HepG2 (cell line): Measurements from ENCODE around the gene BPHL. TPM values are rescaled to one million over a fixed set of nuclear protein-coding genes. Genes with fewer than 3 reads are reported as not detected.

Experiments used
- ATAC-seq: fragments of 200-7000 bp; cut with Tn5 transposase; 3 replicates; pipeline ENCODE4 v1.9.1; 2020; ENCODE audit warnings: mild to moderate bottlenecking, moderate library complexity
- BruUV-seq: library from RNA; stranded (reverse); fragments of 400-500 nt; replicated peaks from 2 replicates; lab custom pipeline; 2021; lab: Mats Ljungman, UMichigan
- CTCF ChIA-PET: fragments of 300-600 bp; formaldehyde crosslinking; extraction: SDS; loops from one replicate; lab custom pipeline; 2021; ENCODE audit warnings: low total read pairs, inconsistent platforms, low intra/inter-chr PET ratio; lab: Yijun Ruan, JAX
- POLR2A ChIA-PET: fragments of 350-600 bp; sonication (Branson Sonifier 250); formaldehyde crosslinking; loops from one replicate; lab custom pipeline; 2020; ENCODE audit warnings: antibody characterized with exemption, inconsistent platforms; lab: Yijun Ruan, JAX
- DNase-seq: peaks from one replicate; pipeline ENCODE4 v3.0.0-alpha.2; 2015; ENCODE audit warnings: low spot score
- FAIRE-seq: peaks from 3 replicates; lab custom pipeline; 2011; peaks lifted over from hg19 to GRCh38; lab: Jason Lieb, UNC
- H2AFZ ChIP-seq: one replicate; pipeline ENCODE4 v1.6.1; 2011; ENCODE audit warnings: low read length, inconsistent platforms
- H3K27ac ChIP-seq: fragments of 300-600 bp; 3 replicates; pipeline ENCODE4 v1.8.0; 2011; ENCODE audit warnings: mixed run types, mild to moderate bottlenecking, mixed read lengths, low read length, inconsistent platforms; ENCODE audit not compliant: insufficient read depth; ENCODE audit errors: extremely low read length
- H3K27me3 ChIP-seq, 2 experiments: fragments of 200-600 bp in 1 of 2; 2 replicates in 1 of 2; 3 replicates in 1 of 2; pipeline versions ENCODE4 v1.6.0 to v1.8.0; 2011; ENCODE audit warnings: low read length in 2 of 2, mild to moderate bottlenecking in 2 of 2, moderate library complexity in 2 of 2, inconsistent platforms in 1 of 2; ENCODE audit not compliant: insufficient read depth in 2 of 2, control insufficient read depth in 1 of 2
- H3K36me3 ChIP-seq, 2 experiments: fragments of 200-600 bp in 1 of 2; replicated peaks in 1 of 2; 2 replicates in 1 of 2; 3 replicates in 1 of 2; pipeline versions ENCODE4 v1.5.1 to v1.8.0; 2011; ENCODE audit warnings: low read length in 2 of 2, inconsistent platforms in 1 of 2; ENCODE audit not compliant: insufficient read depth in 2 of 2, control insufficient read depth in 1 of 2
- H3K4me1 ChIP-seq: 2 replicates; pipeline ENCODE4 v1.5.1; 2012; ENCODE audit warnings: low read length, inconsistent platforms; ENCODE audit not compliant: insufficient read depth
- H3K4me2 ChIP-seq: 2 replicates; pipeline ENCODE4 v1.6.0; 2011; ENCODE audit warnings: low read depth, low read length, inconsistent platforms
- H3K4me3 ChIP-seq, 3 experiments: fragments of 200-600 bp in 1 of 3; sonication (generic), shearing (Covaris generic) in 1 of 3; replicated peaks in 1 of 3; 2 replicates each; pipeline ENCODE4 v1.5.1; 2011 to 2016; ENCODE audit warnings: low read length in 3 of 3, inconsistent platforms in 2 of 3, low read depth in 2 of 3, mild to moderate bottlenecking in 2 of 3, control low read depth in 1 of 3, mixed read lengths in 1 of 3; ENCODE audit not compliant: insufficient read depth in 1 of 3
- H3K79me2 ChIP-seq: one replicate; pipeline ENCODE4 v1.6.1; 2011; ENCODE audit warnings: low read length, inconsistent platforms; ENCODE audit not compliant: insufficient read depth
- H3K9ac ChIP-seq: 2 replicates; pipeline ENCODE4 v1.6.0; 2011; ENCODE audit warnings: mild to moderate bottlenecking, low read depth, low read length, inconsistent platforms; ENCODE audit not compliant: insufficient read depth
- H3K9me3 ChIP-seq: 2 replicates; pipeline ENCODE4 v1.5.1; 2012; ENCODE audit warnings: mild to moderate bottlenecking, low read length
- H4K20me1 ChIP-seq: 2 replicates; pipeline ENCODE4 v1.6.0; 2011; ENCODE audit warnings: inconsistent platforms, mild to moderate bottlenecking, low read length, moderate library complexity; ENCODE audit not compliant: insufficient read depth
- ATF6 ChIP-seq: sonication (generic); formaldehyde crosslinking; conservative IDR thresholded peaks from 2 replicates; pipeline ENCODE4 v1.4.0; 2020; ENCODE audit warnings: missing genetic modification reagents
- CBX2 ChIP-seq, 2 experiments: fragments of 200-600 bp in 1 of 2; sonication (generic); formaldehyde crosslinking in 1 of 2; IDR thresholded peaks; 2 replicates each; pipeline versions ENCODE4 v1.7.0 to v1.8.1; 2018 to 2022; ENCODE audit warnings: low read depth in 2 of 2, low read length in 1 of 2, mild to moderate bottlenecking in 1 of 2, missing genetic modification reagents in 1 of 2
- DR1 ChIP-seq: sonication (generic); formaldehyde crosslinking; IDR thresholded peaks from 2 replicates; pipeline ENCODE4 v1.8.0; 2021; ENCODE audit warnings: mild to moderate bottlenecking, missing genetic modification reagents, inconsistent platforms
- GPN1 ChIP-seq: sonication (generic); formaldehyde crosslinking; IDR thresholded peaks from 2 replicates; pipeline ENCODE4 v1.5.1; 2020; ENCODE audit warnings: missing genetic modification reagents, borderline replicate concordance
- HIVEP1 ChIP-seq: sonication (generic); formaldehyde crosslinking; IDR thresholded peaks from 2 replicates; pipeline ENCODE4 v1.4.0; 2020; ENCODE audit warnings: mild to moderate bottlenecking, missing genetic modification reagents
- HNRNPK ChIP-seq: fragments of 200-400 bp; formaldehyde crosslinking; IDR thresholded peaks from 2 replicates; pipeline ENCODE4 v1.6.1; 2018; ENCODE audit warnings: low read length, low read depth, moderate library complexity, mild to moderate bottlenecking; ENCODE audit not compliant: poor library complexity, severe bottlenecking
- HOMEZ ChIP-seq: IDR thresholded peaks from 2 replicates; pipeline ENCODE4 v1.6.1; 2016; ENCODE audit warnings: low read depth
- HOXA7 ChIP-seq: sonication (generic); formaldehyde crosslinking; IDR thresholded peaks from 2 replicates; pipeline ENCODE4 v1.8.1; 2022; ENCODE audit warnings: mild to moderate bottlenecking, missing genetic modification reagents, moderate library complexity
- KDM1A ChIP-seq: IDR thresholded peaks from 2 replicates; pipeline ENCODE4 v1.6.1; 2016; ENCODE audit warnings: missing compliant biosample characterization
- PTBP1 ChIP-seq: fragments of 200-400 bp; formaldehyde crosslinking; IDR thresholded peaks from 2 replicates; pipeline ENCODE4 v1.6.1; 2018; ENCODE audit warnings: low read length, low read depth; ENCODE audit not compliant: poor library complexity, severe bottlenecking
- SRSF1 ChIP-seq: fragments of 200-400 bp; formaldehyde crosslinking; optimal IDR thresholded peaks from 2 replicates; pipeline ENCODE3; 2017; ENCODE audit warnings: mild to moderate bottlenecking, low read depth, low read length, moderate library complexity
- ZFAT ChIP-seq: sonication (generic); formaldehyde crosslinking; conservative IDR thresholded peaks from 2 replicates; pipeline ENCODE4 v1.8.1; 2023; ENCODE audit warnings: missing genetic modification reagents, inconsistent platforms
- ZFP37 ChIP-seq: sonication (generic); formaldehyde crosslinking; IDR thresholded peaks from 2 replicates; pipeline ENCODE4 v1.4.0; 2020; ENCODE audit warnings: missing genetic modification reagents, borderline replicate concordance
- ZNF367 ChIP-seq: sonication (generic); formaldehyde crosslinking; IDR thresholded peaks from 2 replicates; pipeline ENCODE4 v1.4.0; 2020; ENCODE audit warnings: missing genetic modification reagents, borderline replicate concordance
- ZNF432 ChIP-seq: sonication (generic); formaldehyde crosslinking; IDR thresholded peaks from 2 replicates; pipeline ENCODE4 v1.5.0; 2020; ENCODE audit warnings: missing genetic modification reagents, mild to moderate bottlenecking, borderline replicate concordance
- WGBS: methylation state at CpG from one replicate; pipeline ENCODE4 v1.1.6; 2017; ENCODE audit warnings: low lambda C conversion rate; 5-methylcytosine and 5-hydroxymethylcytosine counted together
- in situ Hi-C: cut with HindIII; loops from 2 replicates; pipeline ENCODE4 v1.10.0; 2017; ENCODE audit warnings: low pct_unique_long_range_greater_than_20kb; ENCODE audit not compliant: extremely low pct_ligation_motif_present
- intact Hi-C: fragments of 100-400 bp; cut with micrococcal nuclease; formaldehyde crosslinking; loops from one replicate; pipeline ENCODE4 v1.10.0; 2022; ENCODE audit not compliant: unreplicated experiment
- polyA plus RNA-seq, 8 experiments: library from polyadenylated mRNA; depleted of rRNA in 3 of 8; stranded (reverse) in 7 of 8; unstranded in 1 of 8; fragments of >200 nt; fragmentation: Illumina TruSeq in 4 of 8; extraction: Trizol in 4 of 8; gene quantifications; 2 replicates each; pipeline versions ENCODE4 v1.2.1 to v1.2.3, GENCODE V29; 2011 to 2016; ENCODE audit warnings: low read depth in 4 of 8, missing spikeins in 1 of 8, mixed read lengths in 1 of 8; ENCODE audit not compliant: insufficient read depth in 1 of 8
- total RNA-seq, 5 experiments: library from RNA; depleted of rRNA; stranded (reverse); fragments of >200 nt; fragmentation: Illumina TruSeq; extraction: Trizol; gene quantifications; 2 replicates each; pipeline ENCODE4 v1.2.3, GENCODE V29; 2016; ENCODE audit warnings: low read depth in 1 of 5
- TF ChIP-seq, protein P1 (sequence below): sonication (generic); formaldehyde crosslinking; IDR thresholded peaks from 2 replicates; pipeline ENCODE4 v1.8.1; 2023; ENCODE audit warnings: mild to moderate bottlenecking, missing genetic modification reagents, borderline replicate concordance
- TF ChIP-seq, protein P2 (sequence below): sonication (generic); formaldehyde crosslinking; IDR thresholded peaks from 2 replicates; pipeline ENCODE4 v1.4.0; 2020; ENCODE audit warnings: missing genetic modification reagents

The BPHL gene
- total and polyA plus RNA-seq, 2 of the 13 experiments (the other 11 are each of a cell fraction or from before 2014, with no cell fraction given): 37.8 to 39.5 TPM

- TF ChIP-seq HOMEZ (CRISPR knock-in tag): no peak
Measured at GRCh38 chr6:3108746-3109414, 9.6 kb upstream of the BPHL start (continued).

- ChIA-PET POLR2A (interaction anchor here (1.5 to 1.6 kb wide), 2 partner anchors 42 to 46 kb away, joined by 5 to 7 read pairs; partner anchors contain the start of gene RIPK1), CTCF (no interaction called here)
- 98% methylated on average over 3 of the region's 3 CpGs for WGBS
- ATAC-seq (no peak), FAIRE-seq (no peak), DNase-seq (no peak)
- no TSS peak for BruUV-seq
- Histone ChIP-seq H3K79me2 (no peaks in the 10 kb centered on the region), H3K9ac (no peak overlapping the region), H3K4me2 (no peak overlapping the region), H3K27me3 (no peaks in the 10 kb centered on the region), H3K27ac (no peak overlapping the region), H2AFZ (no peak overlapping the region), H4K20me1 (no peaks in the 10 kb centered on the region), H3K36me3 (peaks cover 19 to 61% of the 10 kb centered on the region in 2 experiments), H3K4me1 (peaks cover 23% of the 10 kb centered on the region), H3K4me3 (no peak overlapping the region), H3K9me3 (no peaks in the 10 kb centered on the region)
- intact Hi-C loops: loop anchor here (10.0 kb wide), 1 partner anchor 45 kb away; the partner anchor contains the start of gene RIPK1
- in situ Hi-C loops: no loop called here
- TF ChIP-seq CBX2 (IDR thresholded peaks at IDR 0.05; ENCODE audit: low read depth, low read length) (no peak), CBX2 (CRISPR knock-in tag; IDR thresholded peaks at IDR 0.05; ENCODE audit: low read depth) (no peak), ATF6 (CRISPR knock-in tag) (no peak), PTBP1 (no peak), HIVEP1 (CRISPR knock-in tag) (no peak), KDM1A (CRISPR knock-in tag) (no peak), ZFAT (CRISPR knock-in tag) (no peak), DR1 (CRISPR knock-in tag) (no peak), HOXA7 (CRISPR knock-in tag) (no peak), SRSF1 (no peak), HNRNPK (no peak), ZFP37 (CRISPR knock-in tag) (no peak), GPN1 (CRISPR knock-in tag) (no peak), ZNF432 (CRISPR knock-in tag) (no peak), ZNF367 (CRISPR knock-in tag) (no peak)
- TF ChIP-seq, protein P1, sequence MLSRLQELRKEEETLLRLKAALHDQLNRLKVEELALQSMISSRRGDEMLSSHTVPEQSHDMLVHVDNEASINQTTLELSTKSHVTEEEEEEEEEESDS: no peak
- TF ChIP-seq, protein P2, sequence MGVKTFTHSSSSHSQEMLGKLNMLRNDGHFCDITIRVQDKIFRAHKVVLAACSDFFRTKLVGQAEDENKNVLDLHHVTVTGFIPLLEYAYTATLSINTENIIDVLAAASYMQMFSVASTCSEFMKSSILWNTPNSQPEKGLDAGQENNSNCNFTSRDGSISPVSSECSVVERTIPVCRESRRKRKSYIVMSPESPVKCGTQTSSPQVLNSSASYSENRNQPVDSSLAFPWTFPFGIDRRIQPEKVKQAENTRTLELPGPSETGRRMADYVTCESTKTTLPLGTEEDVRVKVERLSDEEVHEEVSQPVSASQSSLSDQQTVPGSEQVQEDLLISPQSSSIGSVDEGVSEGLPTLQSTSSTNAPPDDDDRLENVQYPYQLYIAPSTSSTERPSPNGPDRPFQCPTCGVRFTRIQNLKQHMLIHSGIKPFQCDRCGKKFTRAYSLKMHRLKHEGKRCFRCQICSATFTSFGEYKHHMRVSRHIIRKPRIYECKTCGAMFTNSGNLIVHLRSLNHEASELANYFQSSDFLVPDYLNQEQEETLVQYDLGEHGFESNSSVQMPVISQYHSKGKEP (CRISPR knock-in tag): no peak
Measured at GRCh38 chr6:3109761-3110160, 8.8 kb upstream of the BPHL start.
